ENCODE measurements around the gene PROKR1.

DNA sequence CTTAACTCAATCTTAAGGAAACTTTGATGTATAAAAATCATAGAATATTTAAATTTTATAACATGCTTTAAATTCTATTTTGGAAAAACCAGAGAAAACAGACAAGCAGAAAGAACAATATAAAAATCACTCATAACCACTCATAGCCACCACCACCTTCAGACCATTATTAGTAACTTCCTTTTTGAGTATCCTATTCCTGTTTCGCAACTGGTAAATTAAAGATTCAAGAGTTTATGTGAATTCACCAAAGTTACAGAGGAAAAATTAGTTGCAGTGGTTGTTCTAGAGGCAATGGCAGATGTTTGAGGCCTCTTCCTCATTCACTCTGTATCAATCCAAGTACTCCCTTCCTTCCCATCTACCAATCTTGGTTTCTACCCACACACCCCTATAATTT, 49.3 kb upstream of the PROKR1 start:
- TF ChIP-seq, protein P1, sequence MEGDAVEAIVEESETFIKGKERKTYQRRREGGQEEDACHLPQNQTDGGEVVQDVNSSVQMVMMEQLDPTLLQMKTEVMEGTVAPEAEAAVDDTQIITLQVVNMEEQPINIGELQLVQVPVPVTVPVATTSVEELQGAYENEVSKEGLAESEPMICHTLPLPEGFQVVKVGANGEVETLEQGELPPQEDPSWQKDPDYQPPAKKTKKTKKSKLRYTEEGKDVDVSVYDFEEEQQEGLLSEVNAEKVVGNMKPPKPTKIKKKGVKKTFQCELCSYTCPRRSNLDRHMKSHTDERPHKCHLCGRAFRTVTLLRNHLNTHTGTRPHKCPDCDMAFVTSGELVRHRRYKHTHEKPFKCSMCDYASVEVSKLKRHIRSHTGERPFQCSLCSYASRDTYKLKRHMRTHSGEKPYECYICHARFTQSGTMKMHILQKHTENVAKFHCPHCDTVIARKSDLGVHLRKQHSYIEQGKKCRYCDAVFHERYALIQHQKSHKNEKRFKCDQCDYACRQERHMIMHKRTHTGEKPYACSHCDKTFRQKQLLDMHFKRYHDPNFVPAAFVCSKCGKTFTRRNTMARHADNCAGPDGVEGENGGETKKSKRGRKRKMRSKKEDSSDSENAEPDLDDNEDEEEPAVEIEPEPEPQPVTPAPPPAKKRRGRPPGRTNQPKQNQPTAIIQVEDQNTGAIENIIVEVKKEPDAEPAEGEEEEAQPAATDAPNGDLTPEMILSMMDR (IDR thresholded peaks at IDR 0.05; ENCODE audit: insufficient read depth, low read length), result no peak
- TF ChIP-seq, protein P2, sequence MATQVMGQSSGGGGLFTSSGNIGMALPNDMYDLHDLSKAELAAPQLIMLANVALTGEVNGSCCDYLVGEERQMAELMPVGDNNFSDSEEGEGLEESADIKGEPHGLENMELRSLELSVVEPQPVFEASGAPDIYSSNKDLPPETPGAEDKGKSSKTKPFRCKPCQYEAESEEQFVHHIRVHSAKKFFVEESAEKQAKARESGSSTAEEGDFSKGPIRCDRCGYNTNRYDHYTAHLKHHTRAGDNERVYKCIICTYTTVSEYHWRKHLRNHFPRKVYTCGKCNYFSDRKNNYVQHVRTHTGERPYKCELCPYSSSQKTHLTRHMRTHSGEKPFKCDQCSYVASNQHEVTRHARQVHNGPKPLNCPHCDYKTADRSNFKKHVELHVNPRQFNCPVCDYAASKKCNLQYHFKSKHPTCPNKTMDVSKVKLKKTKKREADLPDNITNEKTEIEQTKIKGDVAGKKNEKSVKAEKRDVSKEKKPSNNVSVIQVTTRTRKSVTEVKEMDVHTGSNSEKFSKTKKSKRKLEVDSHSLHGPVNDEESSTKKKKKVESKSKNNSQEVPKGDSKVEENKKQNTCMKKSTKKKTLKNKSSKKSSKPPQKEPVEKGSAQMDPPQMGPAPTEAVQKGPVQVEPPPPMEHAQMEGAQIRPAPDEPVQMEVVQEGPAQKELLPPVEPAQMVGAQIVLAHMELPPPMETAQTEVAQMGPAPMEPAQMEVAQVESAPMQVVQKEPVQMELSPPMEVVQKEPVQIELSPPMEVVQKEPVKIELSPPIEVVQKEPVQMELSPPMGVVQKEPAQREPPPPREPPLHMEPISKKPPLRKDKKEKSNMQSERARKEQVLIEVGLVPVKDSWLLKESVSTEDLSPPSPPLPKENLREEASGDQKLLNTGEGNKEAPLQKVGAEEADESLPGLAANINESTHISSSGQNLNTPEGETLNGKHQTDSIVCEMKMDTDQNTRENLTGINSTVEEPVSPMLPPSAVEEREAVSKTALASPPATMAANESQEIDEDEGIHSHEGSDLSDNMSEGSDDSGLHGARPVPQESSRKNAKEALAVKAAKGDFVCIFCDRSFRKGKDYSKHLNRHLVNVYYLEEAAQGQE (IDR thresholded peaks at IDR 0.05; ENCODE audit: insufficient replicate concordance, low read depth), result no peak
- TF ChIP-seq GABPA (IDR thresholded peaks at IDR 0.05; ENCODE audit: low read depth), result no peak
